ENCODE results near the gene GABRD. TPM values are rescaled to one million over a fixed set of nuclear protein-coding genes. Genes with fewer than 3 reads are reported as not detected.

The GABRD gene
- total RNA-seq, 1 experiment from 2014 or later, result 15.6 TPM

DNA sequence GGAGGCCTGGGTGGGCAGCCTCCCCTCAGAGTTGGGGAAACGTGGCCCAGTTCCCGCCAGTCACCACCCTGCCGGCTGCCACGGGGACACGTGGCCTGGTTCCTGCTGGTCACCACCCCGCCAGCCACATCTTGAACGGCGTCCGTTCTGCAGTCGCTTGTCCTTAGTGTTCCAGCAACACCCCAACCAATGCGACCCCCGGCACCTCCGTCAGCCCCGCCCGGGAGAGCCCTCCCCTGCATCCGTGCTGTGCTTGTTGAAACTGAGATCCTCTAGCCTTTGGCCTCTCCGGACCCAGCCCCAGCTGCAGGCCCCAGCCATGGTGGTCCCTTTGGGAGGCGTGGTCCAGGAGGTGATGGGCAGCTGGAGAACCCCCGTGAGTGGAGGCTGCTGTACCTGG, 49.8 kb downstream of the GABRD start:
- Histone ChIP-seq H3K79me2 (ENCODE audit: insufficient read depth, low read length) (peaks cover 24% of the 10 kb centered on the region), H3K4me3 (replicated peaks in 1 of 2; ENCODE audit: low read depth in 1 of 2, low read length in 2 of 2) (no peak overlapping the region), H3K9me3 (ENCODE audit: control insufficient read depth in 1 of 2, insufficient read depth in 1 of 2, low read depth in 1 of 2, low read length in 2 of 2) (peaks cover 0 to 5% of the 10 kb centered on the region in 2 experiments; a peak in 2 of 4 replicates), H3K36me3 (ENCODE audit: control insufficient read depth in 1 of 2, insufficient read depth in 2 of 2, low read length in 2 of 2) (peaks cover 0 to 8% of the 10 kb centered on the region in 2 experiments; a peak in 1 of 4 replicates), H3K9me2 (ENCODE audit: insufficient read depth) (no peaks in the 10 kb centered on the region), H3K4me1 (ENCODE audit: control insufficient read depth in 1 of 2, insufficient read depth in 2 of 2, low read length in 2 of 2) (no peaks in the 10 kb centered on the region), H3K27ac (ENCODE audit: low read depth, low read length) (no peak overlapping the region), H2AFZ (ENCODE audit: low read depth, low read length, poor library complexity, severe bottlenecking) (no peak overlapping the region), H3K27me3 (ENCODE audit: insufficient read depth, low read length) (no peaks in the 10 kb centered on the region), H3K9ac (ENCODE audit: low read length) (no peak overlapping the region), H4K20me1 (ENCODE audit: insufficient read depth) (no peaks in the 10 kb centered on the region), H3K4me2 (ENCODE audit: low read length) (no peak overlapping the region)
- ChIA-PET CTCF (no interaction called here), RAD21 (ENCODE audit: low non-redundant PET in 1 of 2, low total read pairs in 2 of 2, uncharacterized antibody in 2 of 2, unreplicated experiment in 2 of 2) (no interaction called here), POLR2A (no interaction called here)
- no TSS peak for BruUV-seq (replicated peaks)
- no peak for ATAC-seq
- intact Hi-C loops (cut with micrococcal nuclease), result no loop called here
- DNase-seq (ENCODE audit: low read depth, low spot score), result no peak
- no peak for TF ChIP-seq EZH2 (IDR thresholded peaks at IDR 0.05)
- TF ChIP-seq SIN3A (IDR thresholded peaks at IDR 0.05; ENCODE audit: low read depth), result no peak
- no peak for TF ChIP-seq FOSL1 (IDR thresholded peaks at IDR 0.05; ENCODE audit: low read depth)

DNA sequence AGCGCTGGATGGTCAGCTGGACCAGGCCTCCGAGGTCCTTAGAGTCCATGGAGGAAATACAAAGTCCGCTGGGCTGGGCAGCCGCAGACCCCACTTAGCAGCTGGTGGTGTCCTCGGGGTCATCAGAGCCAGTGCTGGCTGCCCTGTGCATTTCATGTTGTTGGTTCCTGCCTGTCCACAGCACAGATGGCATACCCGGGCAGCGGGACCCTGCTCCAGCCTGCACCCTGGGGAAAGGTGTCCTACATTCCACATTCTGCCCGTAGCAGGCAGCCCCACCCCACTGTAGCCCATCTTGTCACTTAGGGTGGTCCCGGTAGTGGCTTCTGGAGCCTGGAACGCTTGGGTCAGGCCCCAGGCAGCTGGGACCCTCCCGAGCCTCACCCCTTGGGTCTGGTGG, 50.9 kb downstream of the GABRD start:
- Histone ChIP-seq H3K4me3 (replicated peaks in 1 of 2; ENCODE audit: low read depth in 1 of 2, low read length in 2 of 2) (no peak overlapping the region), H3K9me3 (ENCODE audit: control insufficient read depth in 1 of 2, insufficient read depth in 1 of 2, low read depth in 1 of 2, low read length in 2 of 2) (no peaks in the 10 kb centered on the region), H4K20me1 (ENCODE audit: insufficient read depth) (no peaks in the 10 kb centered on the region), H2AFZ (ENCODE audit: low read depth, low read length, poor library complexity, severe bottlenecking) (no peak overlapping the region), H3K4me1 (ENCODE audit: control insufficient read depth in 1 of 2, insufficient read depth in 2 of 2, low read length in 2 of 2) (no peaks in the 10 kb centered on the region), H3K4me2 (ENCODE audit: low read length) (no peak overlapping the region), H3K9me2 (ENCODE audit: insufficient read depth) (no peaks in the 10 kb centered on the region), H3K9ac (ENCODE audit: low read length) (no peak overlapping the region), H3K79me2 (ENCODE audit: insufficient read depth, low read length) (peaks cover 20% of the 10 kb centered on the region), H3K27ac (ENCODE audit: low read depth, low read length) (no peak overlapping the region), H3K36me3 (ENCODE audit: control insufficient read depth in 1 of 2, insufficient read depth in 2 of 2, low read length in 2 of 2) (no peaks in the 10 kb centered on the region), H3K27me3 (ENCODE audit: insufficient read depth, low read length) (no peaks in the 10 kb centered on the region)
- intact Hi-C loops (cut with micrococcal nuclease), result no loop called here
- DNase-seq (ENCODE audit: low read depth, low spot score) (no peak), ATAC-seq (no peak)
- CTCF ChIA-PET, result no interaction called here
- BruUV-seq (replicated peaks), result no TSS peak
- RAD21 ChIA-PET (ENCODE audit: low non-redundant PET in 1 of 2, low total read pairs in 2 of 2, uncharacterized antibody in 2 of 2, unreplicated experiment in 2 of 2), result no interaction called here
- POLR2A ChIA-PET, result no interaction called here
- no peak for TF ChIP-seq YY1 (IDR thresholded peaks at IDR 0.05; ENCODE audit: extremely low read depth, insufficient replicate concordance, low read depth, low read length)
- no peak for TF ChIP-seq TCF7L2 (IDR thresholded peaks at IDR 0.05; ENCODE audit: borderline replicate concordance, extremely low read depth, insufficient read depth, insufficient read length)
- TF ChIP-seq, protein P1, sequence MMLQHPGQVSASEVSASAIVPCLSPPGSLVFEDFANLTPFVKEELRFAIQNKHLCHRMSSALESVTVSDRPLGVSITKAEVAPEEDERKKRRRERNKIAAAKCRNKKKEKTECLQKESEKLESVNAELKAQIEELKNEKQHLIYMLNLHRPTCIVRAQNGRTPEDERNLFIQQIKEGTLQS (IDR thresholded peaks at IDR 0.05), result no peak
- TF ChIP-seq, protein P2, sequence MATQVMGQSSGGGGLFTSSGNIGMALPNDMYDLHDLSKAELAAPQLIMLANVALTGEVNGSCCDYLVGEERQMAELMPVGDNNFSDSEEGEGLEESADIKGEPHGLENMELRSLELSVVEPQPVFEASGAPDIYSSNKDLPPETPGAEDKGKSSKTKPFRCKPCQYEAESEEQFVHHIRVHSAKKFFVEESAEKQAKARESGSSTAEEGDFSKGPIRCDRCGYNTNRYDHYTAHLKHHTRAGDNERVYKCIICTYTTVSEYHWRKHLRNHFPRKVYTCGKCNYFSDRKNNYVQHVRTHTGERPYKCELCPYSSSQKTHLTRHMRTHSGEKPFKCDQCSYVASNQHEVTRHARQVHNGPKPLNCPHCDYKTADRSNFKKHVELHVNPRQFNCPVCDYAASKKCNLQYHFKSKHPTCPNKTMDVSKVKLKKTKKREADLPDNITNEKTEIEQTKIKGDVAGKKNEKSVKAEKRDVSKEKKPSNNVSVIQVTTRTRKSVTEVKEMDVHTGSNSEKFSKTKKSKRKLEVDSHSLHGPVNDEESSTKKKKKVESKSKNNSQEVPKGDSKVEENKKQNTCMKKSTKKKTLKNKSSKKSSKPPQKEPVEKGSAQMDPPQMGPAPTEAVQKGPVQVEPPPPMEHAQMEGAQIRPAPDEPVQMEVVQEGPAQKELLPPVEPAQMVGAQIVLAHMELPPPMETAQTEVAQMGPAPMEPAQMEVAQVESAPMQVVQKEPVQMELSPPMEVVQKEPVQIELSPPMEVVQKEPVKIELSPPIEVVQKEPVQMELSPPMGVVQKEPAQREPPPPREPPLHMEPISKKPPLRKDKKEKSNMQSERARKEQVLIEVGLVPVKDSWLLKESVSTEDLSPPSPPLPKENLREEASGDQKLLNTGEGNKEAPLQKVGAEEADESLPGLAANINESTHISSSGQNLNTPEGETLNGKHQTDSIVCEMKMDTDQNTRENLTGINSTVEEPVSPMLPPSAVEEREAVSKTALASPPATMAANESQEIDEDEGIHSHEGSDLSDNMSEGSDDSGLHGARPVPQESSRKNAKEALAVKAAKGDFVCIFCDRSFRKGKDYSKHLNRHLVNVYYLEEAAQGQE (IDR thresholded peaks at IDR 0.05; ENCODE audit: low read depth), result no peak
- TF ChIP-seq ELF1 (IDR thresholded peaks at IDR 0.05; ENCODE audit: borderline replicate concordance, low read depth), result no peak
- no peak for TF ChIP-seq CEBPB (IDR thresholded peaks at IDR 0.05; ENCODE audit: low read depth)
- TF ChIP-seq EGR1 (IDR thresholded peaks at IDR 0.05; ENCODE audit: low read depth), result no peak
- no peak for TF ChIP-seq FOSL1 (IDR thresholded peaks at IDR 0.05; ENCODE audit: low read depth)
- no peak for TF ChIP-seq POLR2AphosphoS5 (IDR thresholded peaks at IDR 0.05; ENCODE audit: low read depth, low read length)
- TF ChIP-seq RAD21 (IDR thresholded peaks at IDR 0.05; ENCODE audit: low read depth), result no peak
- TF ChIP-seq POLR2A (IDR thresholded peaks at IDR 0.05; ENCODE audit: borderline replicate concordance, extremely low read depth, insufficient read depth, insufficient read length), result no peak
- TF ChIP-seq, protein P3, sequence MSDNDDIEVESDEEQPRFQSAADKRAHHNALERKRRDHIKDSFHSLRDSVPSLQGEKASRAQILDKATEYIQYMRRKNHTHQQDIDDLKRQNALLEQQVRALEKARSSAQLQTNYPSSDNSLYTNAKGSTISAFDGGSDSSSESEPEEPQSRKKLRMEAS (IDR thresholded peaks at IDR 0.05), result no peak
- no peak for TF ChIP-seq SIN3A (IDR thresholded peaks at IDR 0.05; ENCODE audit: low read depth)
- TF ChIP-seq, protein P4, sequence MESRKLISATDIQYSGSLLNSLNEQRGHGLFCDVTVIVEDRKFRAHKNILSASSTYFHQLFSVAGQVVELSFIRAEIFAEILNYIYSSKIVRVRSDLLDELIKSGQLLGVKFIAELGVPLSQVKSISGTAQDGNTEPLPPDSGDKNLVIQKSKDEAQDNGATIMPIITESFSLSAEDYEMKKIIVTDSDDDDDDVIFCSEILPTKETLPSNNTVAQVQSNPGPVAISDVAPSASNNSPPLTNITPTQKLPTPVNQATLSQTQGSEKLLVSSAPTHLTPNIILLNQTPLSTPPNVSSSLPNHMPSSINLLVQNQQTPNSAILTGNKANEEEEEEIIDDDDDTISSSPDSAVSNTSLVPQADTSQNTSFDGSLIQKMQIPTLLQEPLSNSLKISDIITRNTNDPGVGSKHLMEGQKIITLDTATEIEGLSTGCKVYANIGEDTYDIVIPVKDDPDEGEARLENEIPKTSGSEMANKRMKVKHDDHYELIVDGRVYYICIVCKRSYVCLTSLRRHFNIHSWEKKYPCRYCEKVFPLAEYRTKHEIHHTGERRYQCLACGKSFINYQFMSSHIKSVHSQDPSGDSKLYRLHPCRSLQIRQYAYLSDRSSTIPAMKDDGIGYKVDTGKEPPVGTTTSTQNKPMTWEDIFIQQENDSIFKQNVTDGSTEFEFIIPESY (IDR thresholded peaks at IDR 0.05; ENCODE audit: extremely low read depth, insufficient replicate concordance, low read length), result no peak
- TF ChIP-seq SRF (IDR thresholded peaks at IDR 0.05; ENCODE audit: low read depth), result no peak
- no peak for TF ChIP-seq SP1 (IDR thresholded peaks at IDR 0.05; ENCODE audit: low read depth)
- no peak for TF ChIP-seq EZH2 (IDR thresholded peaks at IDR 0.05)
